Measurements from ENCODE around the gene PHACTR3. TPM values are rescaled to one million over a fixed set of nuclear protein-coding genes. Genes with fewer than 3 reads are reported as not detected.

PHACTR3 gene
- total RNA-seq, 4 donors from 2014 or later = 0.66 to 7.8 TPM; not detected in 2

- TF ChIP-seq CTCF (IDR thresholded peaks at IDR 0.05; ENCODE audit: low read depth) = no peak
Measured at GRCh38 chr20:59829054-59829785, 224.9 kb downstream of the PHACTR3 start.

- TF ChIP-seq CTCF (IDR thresholded peaks at IDR 0.05; ENCODE audit: low read depth) = no peak
Measured at GRCh38 chr20:59829786-59830664, 225.7 kb downstream of the PHACTR3 start.

- TF ChIP-seq CTCF (IDR thresholded peaks at IDR 0.05; ENCODE audit: low read depth) = no peak
Measured at GRCh38 chr20:59830665-59831023, 226.3 kb downstream of the PHACTR3 start.

GRCh38 chr20:59831024-59831915, 226.9 kb downstream of the PHACTR3 start:
- no peak for TF ChIP-seq CTCF (IDR thresholded peaks at IDR 0.05; ENCODE audit: low read depth)

GRCh38 chr20:59831916-59832270, 227.6 kb downstream of the PHACTR3 start:
- TF ChIP-seq CTCF (IDR thresholded peaks at IDR 0.05; ENCODE audit: low read depth) = no peak

- no peak for TF ChIP-seq CTCF (IDR thresholded peaks at IDR 0.05; ENCODE audit: low read depth)
Measured at GRCh38 chr20:59832406-59833363, 228.3 kb downstream of the PHACTR3 start.

Measured in subcutaneous adipose tissue (tissue), 4 donors.